IMR-90 (cell line): ENCODE results near the gene HSP90B1. TPM values are rescaled to one million over a fixed set of nuclear protein-coding genes. Genes with fewer than 3 reads are reported as not detected.

Source experiments
- ATAC-seq: fragments of 200-7000 bp; cut with Tn5 transposase; 2 replicates; pipeline ENCODE4 v1.9.1; 2020; ENCODE audit warnings: low read depth, mild to moderate bottlenecking, moderate library complexity
- BruUV-seq: library from RNA; stranded (reverse); fragments of 400-500 nt; replicated peaks from 2 replicates; lab custom pipeline; 2021; lab: Mats Ljungman, UMichigan
- CTCF ChIA-PET: fragments of 300-600 bp; formaldehyde crosslinking; extraction: SDS; loops from one replicate; lab custom pipeline; 2021; ENCODE audit warnings: antibody characterized with exemption; lab: Yijun Ruan, JAX
- POLR2A ChIA-PET: fragments of 300-600 bp; sonication (Branson Sonifier 250); formaldehyde crosslinking; loops from one replicate; lab custom pipeline; 2022; ENCODE audit warnings: antibody characterized with exemption; ENCODE audit not compliant: unreplicated experiment; lab: Charles Lee
- DNase-seq: peaks from one replicate; pipeline ENCODE4 v3.0.0; 2013
- H2AFZ ChIP-seq: replicated peaks from 2 replicates; pipeline ENCODE3; 2013; ENCODE audit warnings: low read length, mild to moderate bottlenecking; ENCODE audit not compliant: poor library complexity
- H2AK5ac ChIP-seq: 2 replicates; pipeline ENCODE4 v1.6.1; 2013; ENCODE audit warnings: low read depth, low read length, inconsistent platforms
- H2AK9ac ChIP-seq: replicated peaks from 2 replicates; pipeline ENCODE3; 2013; ENCODE audit warnings: mild to moderate bottlenecking, low read depth, low read length, moderate library complexity; ENCODE audit not compliant: poor library complexity
- H2BK120ac ChIP-seq: 2 replicates; pipeline ENCODE4 v1.6.1; 2013; ENCODE audit warnings: low read depth, low read length, inconsistent platforms
- H2BK15ac ChIP-seq: 3 replicates; pipeline ENCODE4 v1.6.1; 2013; ENCODE audit warnings: low read depth, low read length, inconsistent platforms
- H2BK20ac ChIP-seq: 2 replicates; pipeline ENCODE4 v1.6.1; 2013; ENCODE audit warnings: low read depth, mild to moderate bottlenecking, inconsistent platforms, low read length, moderate library complexity
- H2BK5ac ChIP-seq: 2 replicates; pipeline ENCODE4 v1.6.1; 2013; ENCODE audit warnings: mild to moderate bottlenecking, low read depth, low read length, inconsistent platforms; ENCODE audit not compliant: poor library complexity, severe bottlenecking
- H3K14ac ChIP-seq: replicated peaks from 2 replicates; pipeline ENCODE4 v1.6.1; 2013; ENCODE audit warnings: low read depth, low read length, inconsistent platforms
- H3K18ac ChIP-seq: 2 replicates; pipeline ENCODE4 v1.6.1; 2013; ENCODE audit warnings: low read depth, low read length, control low read depth
- H3K23ac ChIP-seq: 2 replicates; pipeline ENCODE4 v1.6.1; 2013; ENCODE audit warnings: low read depth, low read length, inconsistent platforms
- H3K27ac ChIP-seq: 2 replicates; pipeline ENCODE4 v1.5.1; 2013; ENCODE audit warnings: mild to moderate bottlenecking, control low read depth, low read length; ENCODE audit not compliant: insufficient read depth
- H3K27me3 ChIP-seq: 2 replicates; pipeline ENCODE4 v1.6.1; 2013; ENCODE audit warnings: low read length; ENCODE audit not compliant: control insufficient read depth, insufficient read depth
- H3K36me3 ChIP-seq: 2 replicates; pipeline ENCODE4 v1.6.1; 2013; ENCODE audit warnings: low read length, mixed read lengths; ENCODE audit not compliant: control insufficient read depth, insufficient read depth
- H3K4ac ChIP-seq: 2 replicates; pipeline ENCODE4 v1.6.1; 2013; ENCODE audit warnings: low read depth, low read length, inconsistent platforms
- H3K4me1 ChIP-seq: 2 replicates; pipeline ENCODE4 v1.6.1; 2013; ENCODE audit warnings: low read length, mixed read lengths; ENCODE audit not compliant: control insufficient read depth, insufficient read depth
- H3K4me2 ChIP-seq: 2 replicates; pipeline ENCODE4 v1.6.1; 2013; ENCODE audit warnings: low read depth, mild to moderate bottlenecking, control low read depth, low read length, moderate library complexity
- H3K4me3 ChIP-seq: 2 replicates; pipeline ENCODE4 v1.5.1; 2013; ENCODE audit warnings: low read depth, mild to moderate bottlenecking, control low read depth, low read length, moderate library complexity; ENCODE audit not compliant: insufficient read depth
- H3K56ac ChIP-seq: 2 replicates; pipeline ENCODE4 v1.6.1; 2013; ENCODE audit warnings: low read length, inconsistent platforms; ENCODE audit not compliant: insufficient read depth; ENCODE audit errors: extremely low read depth
- H3K79me1 ChIP-seq, 2 experiments: 2 replicates each; pipeline ENCODE4 v1.6.1; 2013; ENCODE audit warnings: low read length in 2 of 2, inconsistent platforms in 1 of 2, low read depth in 1 of 2
- H3K9ac ChIP-seq: 2 replicates; pipeline ENCODE4 v1.6.1; 2013; ENCODE audit warnings: low read depth, low read length, control low read depth
- H3K9me1 ChIP-seq: 2 replicates; pipeline ENCODE4 v1.6.1; 2013; ENCODE audit warnings: low read length, inconsistent platforms; ENCODE audit not compliant: insufficient read depth
- H3K9me3 ChIP-seq: 2 replicates; pipeline ENCODE4 v1.6.1; 2013; ENCODE audit warnings: low read length; ENCODE audit not compliant: control insufficient read depth, insufficient read depth
- H4K20me1 ChIP-seq: 2 replicates; pipeline ENCODE4 v1.6.1; 2013; ENCODE audit warnings: low read length, inconsistent platforms; ENCODE audit not compliant: insufficient read depth
- H4K5ac ChIP-seq: 2 replicates; pipeline ENCODE4 v1.6.1; 2013; ENCODE audit warnings: mild to moderate bottlenecking, low read depth, low read length, control low read depth
- H4K8ac ChIP-seq, 2 experiments: 2 replicates each; pipeline ENCODE4 v1.6.1; 2013; ENCODE audit warnings: low read depth in 2 of 2, low read length in 2 of 2, control low read depth in 1 of 2, inconsistent platforms in 1 of 2
- H4K91ac ChIP-seq: 2 replicates; pipeline ENCODE4 v1.6.1; 2013; ENCODE audit warnings: low read depth, low read length, inconsistent platforms; ENCODE audit not compliant: insufficient read depth
- BHLHE40 ChIP-seq: fragments of 150-350 bp; IDR thresholded peaks from 2 replicates; pipeline ENCODE4 v1.6.1; 2016; ENCODE audit warnings: mild to moderate bottlenecking, low read depth, low read length
- CEBPB ChIP-seq: IDR thresholded peaks from 2 replicates; pipeline ENCODE4 v1.6.1; 2012; ENCODE audit warnings: low read depth, low read length, improper control_type of control experiment
- CHD1 ChIP-seq: IDR thresholded peaks from 2 replicates; pipeline ENCODE4 v1.6.1; 2012; ENCODE audit warnings: low read depth, low read length, improper control_type of control experiment
- MAFK ChIP-seq: IDR thresholded peaks from 2 replicates; pipeline ENCODE4 v1.6.1; 2012; ENCODE audit warnings: low read depth, low read length, improper control_type of control experiment
- POLR2A ChIP-seq: IDR thresholded peaks from 2 replicates; pipeline ENCODE4 v1.6.1; 2012; ENCODE audit warnings: mild to moderate bottlenecking, low read depth, low read length
- RAD21 ChIP-seq: IDR thresholded peaks from 2 replicates; pipeline ENCODE4 v1.6.1; 2012; ENCODE audit warnings: low read length, improper control_type of control experiment
- RCOR1 ChIP-seq: IDR thresholded peaks from 2 replicates; pipeline ENCODE4 v1.6.1; 2012; ENCODE audit warnings: mild to moderate bottlenecking, low read length, improper control_type of control experiment; ENCODE audit not compliant: insufficient replicate concordance
- RFX5 ChIP-seq: IDR thresholded peaks from 2 replicates; pipeline ENCODE4 v1.8.0; 2012; ENCODE audit warnings: low read depth, mild to moderate bottlenecking, low read length, moderate library complexity
- SMC3 ChIP-seq: fragments of 150-350 bp; IDR thresholded peaks from 2 replicates; pipeline ENCODE4 v1.6.1; 2016; ENCODE audit warnings: low read depth, mild to moderate bottlenecking, antibody characterized with exemption, low read length, moderate library complexity
- WGBS, 2 experiments: methylation state at CpG; one replicate each; pipeline versions ENCODE4 v1.1.5 to v1.1.7; 2013; ENCODE audit warnings: missing lambda C conversion rate in 2 of 2; ENCODE audit not compliant: insufficient read length in 1 of 2; ENCODE audit errors: extremely low coverage in 2 of 2; 5-methylcytosine and 5-hydroxymethylcytosine counted together
- dilution Hi-C: fragments of 300-500 bp; cut with HindIII; formaldehyde crosslinking; loops from one replicate; pipeline ENCODE4 v1.14.3; 2018; ENCODE audit warnings: low sequenced_read_pairs; ENCODE audit not compliant: unreplicated experiment
- in situ Hi-C: fragments of 300-500 bp; cut with MboI; formaldehyde crosslinking; loops from 3 replicates; pipeline ENCODE4 v1.14.3; 2019; ENCODE audit warnings: low sequenced_read_pairs, inconsistent platforms, mixed read lengths
- intact Hi-C: fragments of 100-400 bp; cut with micrococcal nuclease; formaldehyde crosslinking; loops from 2 replicates; pipeline ENCODE4 v1.10.0; 2022
- polyA plus RNA-seq, 3 experiments: library from polyadenylated mRNA; depleted of rRNA; stranded (reverse); fragments of >200 nt; gene quantifications; 2 replicates each; pipeline ENCODE4 v1.2.3, GENCODE V29; 2012; ENCODE audit warnings: low replicate concordance in 1 of 3
- total RNA-seq: library from RNA; depleted of rRNA; stranded (reverse); fragments of >200 nt; gene quantifications from 2 replicates; pipeline ENCODE4 v1.2.3, GENCODE V29; 2012
- TF ChIP-seq, protein P1 (sequence below): conservative IDR thresholded peaks from 2 replicates; pipeline ENCODE4 v1.5.1; 2012; ENCODE audit warnings: mild to moderate bottlenecking, low read depth, low read length, improper control_type of control experiment
- TF ChIP-seq, protein P2 (sequence below): fragments of 150-350 bp; IDR thresholded peaks from 2 replicates; pipeline ENCODE4 v1.6.1; 2017; ENCODE audit warnings: mild to moderate bottlenecking, antibody characterized with exemption, low read length, low read depth

HSP90B1 gene
- total and polyA plus RNA-seq, 2 of the 4 experiments (the other 2 are of a cell fraction) = 398 to 765 TPM

DNA sequence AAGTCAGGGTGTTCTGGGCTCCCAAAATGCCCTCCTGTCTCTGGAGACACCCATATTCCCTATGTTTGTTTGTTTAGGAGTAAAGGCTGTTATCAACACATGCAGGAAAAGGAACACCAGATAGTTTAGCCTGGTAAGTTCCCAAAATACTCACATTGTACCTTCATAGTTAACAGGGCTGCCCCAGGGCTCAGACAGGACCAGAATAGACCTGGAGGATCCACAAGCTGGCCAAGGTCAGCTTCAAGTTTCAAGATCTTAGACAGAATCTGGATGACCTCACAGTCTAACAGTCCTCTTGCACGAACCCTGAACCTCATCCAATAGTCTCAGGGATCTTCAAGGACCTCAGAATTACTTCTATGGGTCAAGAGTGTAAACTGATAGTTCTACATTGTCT is 18.1 kb upstream of the HSP90B1 start:
- Histone ChIP-seq H3K9me1 (peaks cover 8% of the 10 kb centered on the region), H4K8ac (peak overlapping the region in 1 of 2 experiments; percentile 14; a peak in 1 of 4 replicates), H4K91ac (no peak overlapping the region), H3K4me1 (peaks cover 16% of the 10 kb centered on the region), H4K5ac (no peak overlapping the region; the same call in 1 of the 2 replicates), H2BK120ac (peak overlapping the region; percentile 45; the same call in 1 of the 2 replicates), H3K9ac (no peak overlapping the region), H3K27me3 (no peaks in the 10 kb centered on the region), H3K4me3 (no peak overlapping the region), H3K27ac (no peak overlapping the region), H2BK5ac (no peak overlapping the region), H2AK9ac (no peak overlapping the region), H3K18ac (peak overlapping the region; percentile 28; the same call in 1 of the 2 replicates), H3K9me3 (no peaks in the 10 kb centered on the region), H3K36me3 (no peaks in the 10 kb centered on the region), H3K56ac (no peak overlapping the region), H2AFZ (no peak overlapping the region), H3K79me1 (no peaks in the 10 kb centered on the region), H2AK5ac (no peak overlapping the region; the same call in 1 of the 2 replicates), H3K4me2 (no peak overlapping the region), H3K4ac (no peak overlapping the region; the same call in 1 of the 2 replicates), H2BK20ac (peak overlapping the region; percentile 47; the same call in 1 of the 2 replicates), H2BK15ac (no peak overlapping the region), H3K14ac (peak overlapping the region; percentile 45), H4K20me1 (no peaks in the 10 kb centered on the region), H3K23ac (peak overlapping the region; percentile 59; the same call in 1 of the 2 replicates)
- intact Hi-C loops (no loop called here), in situ Hi-C loops (no loop called here), dilution Hi-C loops (no loop called here)
- TF ChIP-seq POLR2A = no peak
- no peak for TF ChIP-seq BHLHE40
- no peak for TF ChIP-seq CEBPB
- TF ChIP-seq, protein P1, sequence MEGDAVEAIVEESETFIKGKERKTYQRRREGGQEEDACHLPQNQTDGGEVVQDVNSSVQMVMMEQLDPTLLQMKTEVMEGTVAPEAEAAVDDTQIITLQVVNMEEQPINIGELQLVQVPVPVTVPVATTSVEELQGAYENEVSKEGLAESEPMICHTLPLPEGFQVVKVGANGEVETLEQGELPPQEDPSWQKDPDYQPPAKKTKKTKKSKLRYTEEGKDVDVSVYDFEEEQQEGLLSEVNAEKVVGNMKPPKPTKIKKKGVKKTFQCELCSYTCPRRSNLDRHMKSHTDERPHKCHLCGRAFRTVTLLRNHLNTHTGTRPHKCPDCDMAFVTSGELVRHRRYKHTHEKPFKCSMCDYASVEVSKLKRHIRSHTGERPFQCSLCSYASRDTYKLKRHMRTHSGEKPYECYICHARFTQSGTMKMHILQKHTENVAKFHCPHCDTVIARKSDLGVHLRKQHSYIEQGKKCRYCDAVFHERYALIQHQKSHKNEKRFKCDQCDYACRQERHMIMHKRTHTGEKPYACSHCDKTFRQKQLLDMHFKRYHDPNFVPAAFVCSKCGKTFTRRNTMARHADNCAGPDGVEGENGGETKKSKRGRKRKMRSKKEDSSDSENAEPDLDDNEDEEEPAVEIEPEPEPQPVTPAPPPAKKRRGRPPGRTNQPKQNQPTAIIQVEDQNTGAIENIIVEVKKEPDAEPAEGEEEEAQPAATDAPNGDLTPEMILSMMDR = no peak
- no peak for TF ChIP-seq MAFK
- TF ChIP-seq RFX5 = no peak
- TF ChIP-seq CHD1 = no peak
- no peak for TF ChIP-seq RCOR1
- TF ChIP-seq, protein P2, sequence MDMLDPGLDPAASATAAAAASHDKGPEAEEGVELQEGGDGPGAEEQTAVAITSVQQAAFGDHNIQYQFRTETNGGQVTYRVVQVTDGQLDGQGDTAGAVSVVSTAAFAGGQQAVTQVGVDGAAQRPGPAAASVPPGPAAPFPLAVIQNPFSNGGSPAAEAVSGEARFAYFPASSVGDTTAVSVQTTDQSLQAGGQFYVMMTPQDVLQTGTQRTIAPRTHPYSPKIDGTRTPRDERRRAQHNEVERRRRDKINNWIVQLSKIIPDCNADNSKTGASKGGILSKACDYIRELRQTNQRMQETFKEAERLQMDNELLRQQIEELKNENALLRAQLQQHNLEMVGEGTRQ = no peak
- no peak for TF ChIP-seq RAD21
- TF ChIP-seq SMC3 = no peak
- DNase-seq (no peak), ATAC-seq (no peak)
- ChIA-PET POLR2A (no interaction called here), CTCF (no interaction called here)
- BruUV-seq = no TSS peak
- WGBS, 2 experiments = 20% methylated on average over 1 of the region's 1 CpG; no CpG with 5 or more reads in 1 of the 2 experiments
